NOMO-1 treated with dmso at 0.1 percent for 144 hours (cell line): ENCODE results near the gene REC114.
"Not testable (repeated sequence)": the region's sequence is repeated elsewhere in the genome, so short reads cannot be mapped to it uniquely, and the experiment has no call there.

Experiments used
- DNase-seq: peaks from one replicate; lab custom pipeline; 2025; ENCODE audit not compliant: unreplicated experiment; lab: John Stamatoyannopoulos, UW

The REC114 gene

DNA sequence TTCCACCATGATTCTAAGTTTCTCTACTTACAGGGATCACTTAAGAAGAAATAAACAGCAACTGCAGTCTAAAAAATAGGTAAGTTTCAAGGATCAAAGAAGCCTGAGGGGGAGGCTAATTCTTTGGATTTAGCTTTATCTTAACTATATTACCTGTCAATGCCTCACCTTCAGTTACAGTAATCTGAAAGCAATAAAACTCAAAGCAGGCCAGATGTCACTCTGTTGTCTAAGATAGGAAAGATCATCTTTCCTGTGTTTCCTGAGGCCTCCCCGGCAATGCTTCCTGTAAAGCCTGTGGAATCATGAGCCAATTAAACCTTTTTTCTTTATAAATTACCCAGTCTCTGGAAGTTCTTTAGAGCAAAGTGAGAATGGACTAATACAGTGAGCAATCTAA, 130.1 kb downstream of the REC114 start:
- no peak for DNase-seq

GRCh38 chr15:73573572-73573971, 130.6 kb downstream of the REC114 start:
- DNase-seq = no peak

DNA sequence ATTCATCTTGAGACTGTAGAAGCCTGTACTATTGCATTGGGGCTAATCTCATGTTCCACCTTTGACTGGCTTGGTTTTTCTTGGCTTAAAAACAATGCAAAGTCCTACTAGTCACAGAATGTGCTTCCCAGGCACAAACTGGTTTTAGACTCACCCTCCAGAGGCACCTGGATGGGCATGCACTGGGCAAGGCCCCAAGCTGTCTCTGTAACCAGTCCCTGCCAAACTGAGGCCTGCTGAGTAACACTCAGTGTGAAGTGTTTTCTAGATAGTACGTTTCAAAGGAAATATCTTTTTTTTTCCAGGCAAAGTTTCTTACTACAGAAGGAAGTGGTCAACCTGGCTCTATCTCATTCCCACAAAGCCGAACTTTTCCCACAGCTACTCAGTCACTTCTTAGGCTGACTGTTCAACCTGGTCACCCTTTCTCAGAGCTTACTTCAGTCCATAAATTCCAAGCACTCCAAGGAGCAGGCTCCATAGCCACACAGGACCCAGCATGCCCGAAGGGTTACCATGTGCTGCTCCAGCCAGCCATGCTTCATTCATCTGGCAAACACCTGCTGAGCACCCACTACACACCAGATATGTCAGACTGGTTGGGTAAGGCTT, 132.8 kb downstream of the REC114 start:
- no peak for DNase-seq

- not testable (repeated sequence) for DNase-seq
These were observed 134.6 kb downstream of the REC114 start for GRCh38 chr15:73577593-73577992.

DNA sequence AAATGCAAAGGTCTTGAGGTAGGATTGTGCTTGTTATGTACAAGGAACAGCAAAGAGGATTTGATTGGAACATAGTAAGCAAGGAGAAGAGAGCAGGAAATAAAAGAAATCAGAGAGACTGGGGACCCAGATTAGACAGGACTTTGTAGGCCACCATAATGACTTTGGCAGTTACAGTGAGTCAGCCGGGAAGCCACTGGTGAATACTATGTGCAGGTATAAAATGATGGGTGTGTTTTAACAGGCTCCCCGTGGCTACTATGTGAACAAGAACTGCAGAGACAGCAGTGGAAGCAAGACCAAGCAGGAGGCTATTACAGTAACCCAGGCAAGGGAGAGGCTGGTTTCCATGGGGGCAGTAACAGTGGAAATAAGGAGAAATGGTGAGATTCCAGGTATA, 135.1 kb downstream of the REC114 start:
- no peak for DNase-seq

- no peak for DNase-seq
These were observed 140.0 kb downstream of the REC114 start for GRCh38 chr15:73582851-73583379.

DNA sequence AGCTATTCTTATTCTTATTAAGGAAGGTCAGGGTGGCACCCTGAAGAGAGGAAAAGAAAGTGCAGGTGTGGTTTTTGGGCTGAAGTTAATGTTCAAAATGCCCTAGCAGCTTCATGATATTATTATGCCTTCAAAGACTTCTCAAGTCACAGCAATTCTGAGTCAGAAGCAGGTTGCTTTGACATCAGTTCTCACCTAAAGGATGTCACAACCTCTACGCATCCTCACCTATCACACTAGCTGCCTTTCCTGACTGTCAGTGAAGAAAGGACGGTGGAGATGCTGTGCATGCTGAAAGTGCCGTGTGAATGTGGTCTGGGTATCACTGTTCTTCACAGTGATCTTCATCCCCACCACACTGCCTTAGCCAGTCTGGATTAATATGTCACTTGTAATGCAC, 140.6 kb downstream of the REC114 start:
- DNase-seq = no peak

- DNase-seq = no peak
These were observed 141.9 kb downstream of the REC114 start for GRCh38 chr15:73584699-73585420.

DNA sequence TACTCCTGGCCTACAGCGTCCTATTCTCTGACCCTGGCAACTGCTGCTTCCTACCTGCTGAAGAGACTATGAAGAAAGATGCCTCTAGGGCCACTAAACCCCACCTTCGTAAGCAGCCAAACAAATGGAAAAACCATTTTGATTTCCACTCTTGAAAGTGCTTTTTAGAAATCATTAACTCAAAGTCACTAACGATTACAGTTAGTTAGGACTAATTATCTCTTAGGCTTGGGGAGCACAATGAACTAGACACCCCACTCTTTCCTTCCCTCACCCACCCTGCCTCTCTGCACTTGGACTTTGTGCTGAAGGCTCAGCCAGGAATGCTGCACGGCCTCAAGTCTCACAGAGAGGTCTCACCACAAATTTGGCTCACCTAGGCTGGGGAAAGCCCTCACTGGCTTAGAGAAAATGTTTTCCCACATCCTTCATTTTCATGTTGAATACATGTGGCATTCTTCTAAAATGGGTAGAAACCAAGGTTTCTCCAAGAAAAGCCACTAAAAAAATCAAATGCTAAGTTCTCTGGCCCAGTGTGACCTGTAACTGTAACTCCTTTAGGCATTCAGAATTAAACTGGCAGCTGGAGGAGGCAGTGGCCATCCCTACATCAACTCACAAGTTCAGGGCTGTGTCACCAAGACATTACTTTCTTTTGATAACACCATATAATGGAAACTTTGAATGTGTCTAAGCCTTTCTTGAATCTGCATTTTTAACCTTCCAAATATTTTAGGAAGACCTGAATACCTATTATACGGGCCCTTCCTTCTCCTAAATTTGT, 143.1 kb downstream of the REC114 start:
- no peak for DNase-seq

DNA sequence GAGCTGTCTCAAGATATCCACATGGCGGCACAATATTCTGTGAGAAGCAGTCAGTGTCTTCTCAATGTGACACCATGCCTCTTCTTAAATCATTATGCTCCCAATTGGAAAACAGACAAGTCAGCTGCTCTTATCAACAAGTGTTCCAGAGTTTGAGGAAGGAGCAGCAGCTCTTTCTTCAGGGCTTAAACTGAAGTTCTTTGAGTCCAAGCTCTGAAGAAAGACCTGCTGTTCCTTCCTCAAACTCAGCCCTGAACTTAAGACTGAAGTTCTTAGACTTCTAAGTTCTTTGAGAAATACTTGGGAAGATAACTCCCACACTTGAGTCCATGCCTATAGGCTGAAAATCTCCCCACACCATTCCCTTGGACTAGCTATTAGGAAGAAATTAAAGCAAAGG, 146.8 kb downstream of the REC114 start:
- DNase-seq = no peak

DNA sequence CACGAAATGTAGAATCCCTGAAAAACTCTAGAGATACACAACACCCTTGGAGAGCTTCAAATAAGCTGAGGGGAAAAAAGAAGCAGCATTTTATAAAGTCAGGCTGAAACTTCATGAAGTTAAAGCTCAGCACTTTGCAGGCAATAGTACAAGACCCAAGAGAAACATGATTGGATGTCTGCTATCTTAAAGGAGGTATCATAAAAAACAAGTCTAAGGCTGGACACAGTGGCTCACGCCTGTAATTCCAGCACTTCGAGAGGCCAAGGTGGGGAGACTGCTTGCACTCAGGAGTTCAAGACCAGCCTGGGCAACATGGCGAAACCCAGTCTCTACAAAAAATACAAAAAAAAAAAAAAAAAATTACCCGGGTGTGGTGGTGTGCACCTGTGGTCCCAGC, 147.3 kb downstream of the REC114 start:
- no peak for DNase-seq

- no peak for DNase-seq
These were observed 150.5 kb downstream of the REC114 start for GRCh38 chr15:73593304-73594074.

GRCh38 chr15:73594109-73594508, 151.1 kb downstream of the REC114 start:
- no peak for DNase-seq

DNA sequence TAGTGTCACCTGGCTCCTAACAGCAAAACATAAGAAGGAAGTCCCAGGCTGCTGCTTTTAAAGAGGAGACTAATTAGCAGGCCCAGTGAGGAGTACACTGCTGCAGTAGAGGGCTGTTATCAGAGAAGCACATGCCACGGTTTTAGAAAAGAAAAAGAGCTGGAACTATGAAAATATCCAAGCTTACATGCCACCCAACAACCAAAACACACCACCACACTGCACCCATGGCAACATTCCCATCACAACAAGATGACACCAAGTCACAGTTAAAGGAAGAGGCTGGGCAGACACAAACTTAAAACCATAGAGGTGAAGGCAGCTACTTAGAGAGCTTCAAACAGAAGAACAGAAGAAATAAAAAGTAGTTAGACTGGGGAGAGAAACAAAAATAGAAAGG, 153.2 kb downstream of the REC114 start:
- no peak for DNase-seq

GRCh38 chr15:73597036-73597638, 154.2 kb downstream of the REC114 start:
- DNase-seq = no peak

DNA sequence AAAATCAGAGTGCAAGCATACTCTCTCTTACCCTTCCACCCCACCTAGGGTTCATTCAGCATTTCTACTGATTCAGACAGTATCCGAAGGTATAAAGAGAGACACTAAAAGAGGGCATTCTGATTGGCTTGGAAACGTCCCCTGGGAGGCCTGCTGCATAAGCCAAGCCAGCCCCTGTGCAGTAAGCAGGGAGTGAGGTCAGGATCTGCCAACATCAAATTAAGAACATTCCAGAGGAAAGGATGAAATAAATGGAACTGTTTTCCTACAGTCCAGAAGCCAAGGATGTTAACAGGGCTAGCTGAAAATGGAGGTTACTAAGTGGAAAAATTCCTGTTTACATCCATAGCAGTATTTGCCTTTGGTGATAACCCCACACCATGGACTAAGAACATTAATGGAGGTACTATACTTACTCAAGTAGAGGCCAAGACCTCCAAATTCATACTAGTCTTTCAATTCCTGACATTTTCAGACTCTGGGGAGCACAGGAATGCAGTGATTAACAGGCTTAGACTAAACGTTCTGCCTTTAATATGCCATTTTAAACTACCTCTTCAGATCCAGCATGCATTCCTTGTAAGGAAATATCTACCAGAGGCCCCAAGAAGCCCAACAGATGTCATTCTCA, 155.7 kb downstream of the REC114 start:
- no peak for DNase-seq

GRCh38 chr15:73599934-73600333, 157.0 kb downstream of the REC114 start:
- no peak for DNase-seq

- no peak for DNase-seq
These were observed 157.7 kb downstream of the REC114 start for GRCh38 chr15:73600413-73601335.
